ENCODE measurements around the gene SERPINA9.
"Not testable (repeated sequence)": the region's sequence is repeated elsewhere in the genome, so short reads cannot be mapped to it uniquely, and the experiment has no call there.

SERPINA9 gene, protein sequence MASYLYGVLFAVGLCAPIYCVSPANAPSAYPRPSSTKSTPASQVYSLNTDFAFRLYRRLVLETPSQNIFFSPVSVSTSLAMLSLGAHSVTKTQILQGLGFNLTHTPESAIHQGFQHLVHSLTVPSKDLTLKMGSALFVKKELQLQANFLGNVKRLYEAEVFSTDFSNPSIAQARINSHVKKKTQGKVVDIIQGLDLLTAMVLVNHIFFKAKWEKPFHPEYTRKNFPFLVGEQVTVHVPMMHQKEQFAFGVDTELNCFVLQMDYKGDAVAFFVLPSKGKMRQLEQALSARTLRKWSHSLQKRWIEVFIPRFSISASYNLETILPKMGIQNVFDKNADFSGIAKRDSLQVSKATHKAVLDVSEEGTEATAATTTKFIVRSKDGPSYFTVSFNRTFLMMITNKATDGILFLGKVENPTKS

DNA sequence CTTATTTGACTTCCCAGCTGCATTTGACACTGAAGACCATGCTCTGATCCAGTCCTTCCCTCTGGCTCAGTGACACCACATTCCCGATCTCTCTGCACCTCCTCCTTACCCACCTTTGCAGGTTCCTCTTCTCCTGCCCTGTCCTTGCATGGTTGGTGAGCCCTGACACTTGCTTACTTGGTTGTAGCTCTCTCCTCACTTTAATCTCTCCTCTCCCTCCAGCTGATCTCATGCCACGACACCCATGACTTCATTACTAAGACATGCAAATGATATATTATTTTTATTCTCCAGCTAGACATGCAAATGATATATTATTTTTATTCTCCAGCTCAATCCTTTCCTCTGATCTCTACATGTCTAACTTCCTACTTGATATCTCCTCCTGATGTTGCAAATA lies at the start of gene SERPINA9:
Gene SERPINA9 (minus strand): TSS at position 175 of the 400 bp plus-strand sequence. CDS start 6,357 bp downstream, outside the sequence.
- DNase-seq: no peak

DNA sequence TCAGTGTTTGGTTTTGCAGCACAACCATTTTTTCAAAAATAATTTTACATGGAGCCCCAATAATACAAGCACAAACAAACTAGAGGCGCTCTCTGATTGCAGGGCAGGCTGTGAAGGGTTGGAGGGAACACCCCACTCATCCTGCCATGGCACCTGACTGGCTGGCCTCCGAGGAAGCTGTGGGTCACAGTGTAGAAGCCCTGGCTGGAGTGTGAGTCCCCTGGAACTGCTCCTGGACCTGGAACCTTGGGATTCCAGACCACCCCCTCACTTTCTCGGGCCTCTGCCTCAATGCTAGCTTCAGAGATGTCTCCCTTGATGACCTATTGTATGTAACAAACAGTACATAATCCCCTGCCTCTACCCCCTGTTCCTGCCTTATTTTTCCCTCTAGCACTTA lies 48.1 kb upstream of the SERPINA9 start:
- no peak for DNase-seq

DNA sequence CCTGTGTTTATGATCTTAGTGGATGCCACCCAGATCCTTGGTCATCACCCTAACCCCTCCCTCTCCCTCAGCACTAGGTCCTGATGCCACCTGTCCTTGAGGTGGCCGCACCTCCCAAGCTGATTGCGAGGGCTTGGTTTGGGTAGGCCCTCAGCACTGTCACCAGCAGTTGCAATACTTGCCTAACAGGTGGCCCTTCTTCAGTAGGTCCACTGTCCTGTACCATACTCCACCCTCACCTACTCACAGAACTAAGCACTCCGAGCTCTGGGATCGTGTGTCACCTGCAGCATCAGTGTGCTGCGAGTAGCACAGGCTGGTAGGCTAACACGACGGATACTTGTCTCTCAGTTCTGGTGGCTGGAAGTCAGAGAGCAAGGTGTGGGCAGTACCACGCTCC lies 47.3 kb upstream of the SERPINA9 start:
- DNase-seq: no peak

DNA sequence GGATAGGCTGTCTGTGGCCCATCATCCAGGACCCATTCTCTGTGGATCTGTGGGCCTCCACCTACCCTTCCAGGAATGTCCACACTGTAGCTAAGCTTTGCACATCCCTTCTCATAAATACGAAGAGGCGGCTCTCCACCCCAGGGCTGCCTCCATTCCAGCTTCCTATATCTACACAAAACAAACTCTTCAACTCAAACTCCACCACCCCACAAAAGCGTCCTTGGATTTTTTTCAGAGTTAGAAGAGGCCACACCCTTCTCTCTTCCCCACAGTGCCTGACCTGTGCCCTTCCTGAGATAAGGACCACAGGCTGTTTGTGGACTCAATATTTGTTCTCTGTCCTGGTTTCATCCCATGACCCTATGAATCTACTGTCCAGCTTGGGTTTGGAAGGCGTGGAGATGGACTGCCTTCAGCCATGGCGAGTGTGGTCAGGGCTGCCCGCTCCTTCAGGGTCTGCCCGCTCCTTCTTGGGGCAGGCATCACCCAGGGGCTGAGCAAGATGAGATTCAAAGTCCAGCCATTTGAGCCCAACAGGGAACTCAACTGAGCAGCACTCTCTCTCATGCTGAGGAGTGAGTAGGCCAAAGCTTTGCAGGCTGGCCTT lies 46.2 kb upstream of the SERPINA9 start:
- no peak for DNase-seq

DNA sequence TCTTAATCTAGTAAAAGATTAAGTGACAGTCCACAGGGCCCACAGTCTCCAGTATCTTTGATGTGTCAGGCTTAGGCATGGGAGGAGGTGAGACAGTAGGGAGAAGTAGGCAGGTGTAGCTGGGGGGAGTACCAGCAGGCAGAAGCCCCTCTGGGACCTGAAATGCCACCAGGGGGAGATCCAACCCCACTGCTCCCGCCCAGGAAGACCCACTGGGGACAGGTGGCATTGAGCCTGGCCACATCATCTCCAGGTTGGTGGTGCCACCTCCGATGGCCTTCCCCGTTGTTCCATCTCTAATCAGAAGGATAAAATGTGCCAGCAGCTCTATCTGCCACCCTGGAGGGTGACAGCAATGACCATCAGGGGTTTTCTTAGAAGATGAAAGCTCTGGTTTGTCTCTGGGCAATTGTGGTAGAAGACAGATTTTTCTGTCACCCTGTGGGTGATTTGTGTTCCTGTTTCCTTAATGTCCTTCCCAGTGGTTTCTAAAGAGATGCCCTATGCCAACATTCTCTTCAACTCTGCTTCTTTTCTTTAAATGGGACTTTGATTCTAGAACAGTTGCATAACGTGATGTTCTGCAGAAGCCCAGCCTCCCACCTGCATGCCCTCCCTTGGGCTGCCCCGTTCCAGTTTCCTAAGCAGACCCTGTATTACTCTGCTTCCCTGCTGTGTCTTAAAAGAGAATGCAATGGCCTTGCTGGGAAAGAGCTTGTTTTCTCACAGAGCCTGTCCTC lies 45.5 kb upstream of the SERPINA9 start:
- DNase-seq: no peak

DNA sequence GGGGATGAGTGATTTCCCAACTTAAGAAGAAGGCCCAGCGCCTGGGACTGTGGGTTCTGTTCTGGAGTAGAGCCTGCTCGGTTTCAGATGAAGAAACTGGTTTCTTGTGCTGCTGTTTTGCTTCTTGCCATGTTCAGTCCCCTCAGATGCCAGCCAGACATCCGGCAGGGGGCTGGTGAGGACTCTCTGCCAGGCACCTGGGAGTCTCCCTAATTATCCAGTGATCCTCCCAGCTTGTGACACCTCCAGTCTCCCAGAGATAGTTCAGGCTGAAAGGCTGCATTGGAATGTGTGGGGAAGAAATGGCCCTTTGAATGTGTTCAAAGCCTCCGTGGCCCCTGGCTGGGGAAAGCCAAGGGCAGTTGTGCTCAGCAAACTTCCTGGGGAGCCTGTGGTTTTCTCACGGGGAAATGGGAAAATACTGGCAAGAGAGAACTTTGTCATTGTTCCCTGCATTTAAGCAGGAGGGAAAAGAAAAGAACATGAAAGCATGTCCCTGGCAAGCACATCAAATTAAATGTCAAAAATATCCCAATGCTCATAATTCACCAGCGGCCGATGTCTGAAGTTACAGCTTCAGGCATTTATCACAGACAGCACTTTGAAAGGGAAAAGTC lies 41.8 kb upstream of the SERPINA9 start:
- DNase-seq: no peak

DNA sequence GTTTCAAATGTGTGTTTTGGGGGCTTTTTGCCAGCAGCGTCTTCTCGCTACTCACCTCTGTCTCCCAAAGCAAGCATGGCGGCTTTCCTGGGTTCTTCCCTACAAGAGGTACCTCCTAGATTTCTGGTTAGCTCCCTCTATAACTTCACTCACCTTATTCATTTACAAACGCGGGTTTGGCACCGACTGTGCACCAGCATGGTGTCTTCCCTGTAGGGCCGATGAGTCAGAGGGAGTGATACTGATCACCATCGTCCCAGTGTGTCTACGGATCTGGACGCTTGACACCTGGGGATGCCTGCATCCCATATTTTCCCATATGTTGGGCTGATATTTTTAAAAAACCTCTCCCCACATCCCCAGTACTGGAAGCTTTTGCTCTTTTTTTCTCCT lies 41.2 kb upstream of the SERPINA9 start:
- DNase-seq: no peak

DNA sequence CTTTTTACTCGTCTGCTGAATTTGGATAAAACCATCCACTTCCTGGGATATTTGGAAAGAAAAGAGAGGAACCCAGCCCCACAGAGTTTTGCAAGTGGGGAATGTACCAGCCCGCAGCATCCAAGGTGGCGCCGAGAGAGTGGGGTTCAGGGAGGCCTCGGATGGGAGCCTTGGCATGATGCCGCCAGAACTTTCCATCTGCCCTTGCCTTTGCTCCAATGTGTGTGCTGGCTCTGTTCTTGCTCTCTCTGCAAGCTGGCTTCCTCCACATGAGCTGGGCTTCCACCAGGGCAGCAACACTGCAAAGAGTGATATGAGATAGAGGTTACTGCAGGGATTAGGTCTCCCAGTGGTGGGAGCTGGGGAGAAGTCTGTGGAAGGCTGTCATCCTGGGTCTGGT lies 39.9 kb upstream of the SERPINA9 start:
- no peak for DNase-seq

DNA sequence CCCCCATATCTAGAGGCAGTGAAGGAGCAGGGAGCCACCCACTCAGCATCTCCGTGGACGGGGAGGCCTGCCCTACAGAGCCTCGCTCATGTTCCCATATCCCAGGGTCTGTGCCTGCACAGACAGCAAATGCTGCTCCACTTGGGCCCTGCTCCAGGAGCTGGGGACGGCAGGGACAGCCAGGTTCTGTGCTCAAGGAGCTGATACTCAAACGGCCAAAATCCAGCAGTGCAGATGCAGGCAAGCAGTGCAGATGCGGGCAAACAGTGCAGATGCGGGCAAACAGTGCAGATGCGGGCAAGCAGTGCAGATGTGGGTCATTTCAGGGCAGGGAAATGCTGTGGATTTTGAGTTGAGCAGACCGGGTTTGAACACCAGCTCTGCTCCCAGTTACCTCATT lies 39.4 kb upstream of the SERPINA9 start:
- DNase-seq: no peak

DNA sequence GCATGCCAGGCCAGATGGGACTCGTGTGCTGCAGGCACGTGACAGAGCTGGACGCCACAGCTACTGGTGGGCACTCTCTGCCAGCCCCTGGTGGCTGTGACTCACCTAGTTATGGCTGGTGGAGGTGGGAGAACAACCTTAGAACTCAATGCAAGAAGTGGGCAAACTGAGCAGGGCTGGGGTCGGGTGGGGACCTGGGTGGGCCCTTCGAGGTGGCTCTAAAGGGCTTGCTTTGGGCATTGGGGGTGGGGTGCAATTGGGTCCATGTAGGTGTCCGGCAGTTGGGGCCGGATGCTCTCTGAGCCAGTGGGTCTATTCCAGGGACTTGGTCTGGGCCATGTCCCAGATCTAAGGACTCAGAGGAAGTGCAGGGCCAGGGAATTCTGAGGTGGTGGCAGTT lies 38.4 kb upstream of the SERPINA9 start:
- DNase-seq: no peak

DNA sequence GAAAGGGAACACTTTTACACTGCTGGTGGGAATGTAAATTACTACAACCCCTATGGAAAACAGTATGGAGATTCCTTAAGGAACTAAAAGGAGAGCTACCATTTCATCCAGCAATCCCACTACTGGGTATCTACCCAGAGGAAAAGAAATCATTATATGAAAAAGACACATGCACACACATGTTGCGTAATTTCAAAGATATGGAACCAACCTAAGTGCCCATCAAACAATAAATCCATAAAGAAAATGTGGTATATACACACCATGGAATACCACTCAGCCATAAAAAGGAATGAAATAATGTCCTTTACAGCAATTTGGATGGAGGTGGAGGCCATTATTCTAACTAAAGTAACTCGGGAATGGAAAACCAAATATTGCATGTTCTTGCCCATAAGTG lies 34.5 kb upstream of the SERPINA9 start:
- DNase-seq: not testable (repeated sequence)

DNA sequence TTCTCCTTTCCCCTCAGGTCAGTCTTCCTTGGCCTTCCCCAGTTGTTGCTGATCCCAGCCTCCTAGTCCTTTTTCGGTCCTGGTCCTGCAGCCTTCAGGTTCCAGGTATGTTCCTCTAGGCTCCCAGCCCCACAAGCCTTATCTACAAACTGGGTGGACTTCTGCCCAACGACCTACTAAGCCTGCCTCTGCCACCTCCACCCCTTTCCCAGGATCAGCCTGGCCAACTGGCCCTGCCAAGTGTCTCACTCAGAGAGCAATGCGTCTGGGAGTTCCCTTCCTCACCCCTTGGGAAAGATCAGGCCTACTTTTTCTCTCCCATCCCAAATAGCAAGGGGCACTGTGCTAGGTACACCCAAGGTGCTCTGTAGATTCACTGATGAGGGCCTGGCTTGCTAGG lies 33.4 kb upstream of the SERPINA9 start, which contains the start of gene SERPINA12:
Gene SERPINA12 (minus strand): TSS at position 114 of the 400 bp plus-strand sequence. CDS start 11,072 bp downstream, outside the sequence.
- DNase-seq: no peak

DNA sequence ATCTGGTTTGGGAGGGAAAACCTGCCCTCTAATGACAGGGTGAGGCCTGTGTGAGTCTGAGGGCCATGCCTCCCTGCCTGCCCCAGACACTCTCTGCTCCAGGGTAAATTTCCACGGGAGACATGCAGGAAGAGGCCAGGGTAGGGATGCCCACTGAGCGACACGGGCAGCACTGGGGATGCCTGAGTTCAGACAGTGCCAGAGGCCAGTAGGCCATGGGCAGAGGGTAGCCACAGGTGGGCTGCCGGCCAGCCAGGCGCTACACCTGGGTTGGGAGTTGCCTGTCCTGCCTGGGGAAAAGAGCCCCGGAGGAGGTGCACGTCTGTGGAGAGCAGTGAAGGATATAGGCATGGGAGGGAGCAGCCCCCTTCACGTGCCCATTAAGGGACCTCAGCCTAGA lies 29.6 kb upstream of the SERPINA9 start:
- no peak for DNase-seq

DNA sequence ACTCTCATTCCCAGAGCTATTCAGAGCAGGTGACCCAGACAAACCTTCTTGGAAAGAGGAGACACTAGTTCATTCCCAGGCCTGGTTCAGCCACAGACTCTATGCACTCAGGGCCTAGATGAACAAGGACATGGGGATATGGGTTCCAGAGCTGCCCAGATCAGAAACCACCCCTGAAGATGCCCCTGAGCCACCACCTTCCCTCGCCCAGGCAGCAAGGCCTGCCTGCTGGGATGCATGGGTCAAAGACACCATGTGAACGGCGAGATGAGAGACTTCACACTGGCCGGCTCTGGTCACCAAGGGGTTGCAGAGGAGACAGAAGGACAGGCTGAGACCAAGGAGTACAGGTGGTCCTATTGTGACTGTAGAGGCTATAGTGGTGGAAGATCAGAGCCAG lies 29.2 kb upstream of the SERPINA9 start:
- DNase-seq: no peak

DNA sequence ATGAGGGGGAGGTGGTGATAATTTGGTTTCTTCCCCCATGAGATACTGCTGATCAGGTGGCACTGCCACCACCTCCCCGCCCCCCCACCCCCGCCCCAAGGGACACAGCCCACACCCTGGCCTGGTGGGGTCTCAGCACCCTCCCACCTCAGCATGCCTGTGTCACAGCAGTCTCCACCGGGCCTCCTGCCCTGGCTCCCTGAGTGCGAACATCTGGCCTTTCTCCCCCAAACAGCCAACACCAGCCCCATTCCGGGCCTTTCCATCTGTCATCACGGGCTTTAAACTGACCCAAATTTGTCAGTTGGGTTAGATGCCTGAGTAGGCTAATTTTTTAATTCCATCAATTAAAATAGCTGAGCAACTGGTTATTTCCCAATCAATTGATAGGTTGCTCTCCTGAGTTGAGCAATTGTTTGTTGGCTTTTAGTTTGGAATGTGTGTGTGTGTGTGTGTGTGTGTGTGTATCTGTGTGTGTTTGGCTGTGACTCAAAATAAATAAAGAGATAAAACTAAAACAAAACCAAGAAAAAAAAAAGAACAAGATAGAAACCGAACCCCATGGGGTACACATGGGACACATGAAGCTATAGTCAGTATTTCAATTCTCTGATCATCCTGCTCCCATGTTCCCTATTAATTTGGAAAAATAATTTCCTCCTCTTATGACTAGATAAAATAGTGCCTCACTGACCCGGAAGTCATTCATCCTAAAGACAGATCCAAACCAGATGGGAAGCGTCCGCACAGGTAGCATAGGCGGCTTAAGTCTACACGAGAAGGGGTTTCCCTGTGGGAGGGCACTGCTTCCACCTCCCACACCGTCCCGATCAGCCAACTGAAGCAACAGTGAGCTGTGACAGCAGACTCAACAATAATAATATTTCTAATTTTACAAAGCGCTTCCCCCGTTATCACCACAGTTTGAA lies 25.9 kb upstream of the SERPINA9 start:
- DNase-seq: no peak

DNA sequence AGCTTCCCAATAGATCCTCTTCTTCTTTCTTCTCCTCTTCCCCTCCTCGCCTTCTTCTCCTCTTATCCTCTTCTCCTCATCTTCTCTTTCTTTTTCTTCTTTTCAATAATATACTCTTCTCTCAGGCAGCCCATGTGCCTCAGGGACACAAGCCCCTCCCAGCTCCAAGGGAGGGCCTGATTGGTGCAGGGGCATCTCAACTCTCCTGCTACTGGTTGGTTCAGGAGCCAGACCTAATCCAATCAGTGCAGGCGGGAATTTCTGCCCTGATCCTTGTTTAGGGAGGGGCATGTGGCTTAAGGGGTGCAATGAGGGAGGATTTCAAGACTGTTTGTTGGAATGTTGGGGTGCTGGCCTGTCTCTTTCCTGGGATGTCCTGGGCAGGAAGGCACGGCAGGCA lies 24.3 kb upstream of the SERPINA9 start:
- DNase-seq: no peak

DNA sequence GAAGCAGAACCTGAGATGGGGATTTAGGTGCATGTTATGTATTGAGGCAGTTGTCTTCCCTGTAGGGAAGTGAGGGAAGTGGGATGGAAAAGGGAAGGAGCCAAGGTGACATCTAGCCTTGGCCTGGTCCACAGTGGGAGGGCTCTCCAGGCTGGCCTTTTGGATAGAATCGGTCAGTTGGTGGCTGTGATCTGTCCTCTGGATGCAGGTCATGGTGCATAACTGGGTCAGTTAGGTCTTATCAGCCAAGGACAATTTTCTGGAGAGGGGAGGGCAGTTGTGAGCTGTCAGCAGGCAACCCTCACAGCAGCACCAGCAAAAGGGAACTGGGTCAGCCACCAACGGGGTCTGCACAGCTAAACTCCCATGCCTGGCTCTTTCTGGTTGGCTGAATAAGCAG lies 23.7 kb upstream of the SERPINA9 start:
- no peak for DNase-seq

DNA sequence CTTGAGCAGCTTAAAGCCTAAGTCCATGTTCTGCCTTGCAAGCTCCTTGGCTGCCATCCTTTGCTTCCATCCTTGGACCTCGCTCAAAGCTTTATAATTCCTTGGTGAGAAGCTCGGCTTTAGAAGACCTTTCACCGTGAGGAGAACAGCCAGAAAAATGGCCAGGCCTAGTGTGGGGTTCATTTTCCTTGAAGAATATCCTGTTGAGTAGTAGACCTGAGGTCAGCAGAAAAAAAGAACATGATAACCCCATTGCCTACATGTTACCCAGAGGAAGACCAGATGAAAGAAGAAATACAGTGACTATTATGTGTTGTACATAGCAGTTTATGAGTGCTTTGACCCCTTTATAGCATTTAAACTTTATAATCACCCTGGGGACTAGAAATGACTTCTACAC lies 22.2 kb upstream of the SERPINA9 start:
- DNase-seq: no peak

DNA sequence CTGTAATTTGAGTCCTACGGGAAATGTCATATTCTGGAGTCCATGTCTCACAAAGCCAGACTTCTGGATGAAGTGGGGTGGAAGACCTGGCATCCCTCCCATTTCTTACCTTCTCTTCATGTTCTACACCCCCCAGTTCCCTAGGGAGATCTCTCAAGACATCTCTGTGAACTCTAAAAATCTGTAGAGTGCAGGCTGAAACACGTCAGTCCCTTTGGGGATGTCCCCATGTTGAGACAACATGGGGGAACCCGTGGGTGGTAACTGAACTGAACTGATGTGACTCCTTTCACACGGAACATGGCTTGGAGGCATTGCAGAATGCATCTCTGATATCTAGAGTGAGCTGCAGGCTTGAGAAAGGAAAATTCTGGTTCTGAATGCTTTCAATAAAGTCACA lies 18.1 kb upstream of the SERPINA9 start:
- DNase-seq: no peak

DNA sequence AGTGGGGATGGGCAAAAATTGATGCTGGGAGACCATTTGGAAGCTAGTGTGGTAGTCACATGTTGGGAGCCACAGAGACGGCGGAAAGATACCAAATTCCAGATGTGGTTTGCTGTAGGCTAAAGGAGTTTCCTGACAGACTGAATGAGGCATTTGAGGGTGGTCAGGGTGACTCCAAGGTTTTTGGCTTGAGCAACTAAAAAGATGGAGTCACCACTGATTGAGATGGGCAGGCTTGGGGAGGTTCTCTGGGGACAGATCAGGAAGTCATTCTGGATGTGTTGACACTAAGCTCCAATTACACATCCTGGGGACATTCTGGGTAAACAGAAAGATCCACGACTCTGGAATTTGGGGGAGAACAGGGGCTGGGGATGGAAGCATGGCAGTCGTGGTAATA lies 15.5 kb upstream of the SERPINA9 start:
- DNase-seq: no peak

DNA sequence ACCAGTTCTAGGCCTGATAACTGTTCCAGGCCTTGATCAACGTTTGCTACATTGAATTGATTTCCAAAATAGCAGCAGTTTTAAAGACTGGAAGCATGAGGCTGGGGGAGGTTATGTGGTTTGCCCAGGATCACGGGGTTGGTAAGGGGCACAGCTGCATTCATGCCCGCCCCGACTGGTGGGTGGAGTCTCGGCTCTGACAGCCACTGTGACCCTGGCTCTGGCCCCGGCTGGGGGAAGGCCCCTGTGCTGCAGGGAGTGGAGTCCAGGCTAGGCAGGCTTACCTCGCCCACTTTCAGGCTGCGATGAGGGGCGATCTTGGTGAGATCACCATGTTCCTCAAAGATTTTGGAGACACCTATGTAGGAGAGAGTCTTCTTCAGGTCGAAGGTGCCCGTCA lies 13.3 kb upstream of the SERPINA9 start:
- DNase-seq: no peak

DNA sequence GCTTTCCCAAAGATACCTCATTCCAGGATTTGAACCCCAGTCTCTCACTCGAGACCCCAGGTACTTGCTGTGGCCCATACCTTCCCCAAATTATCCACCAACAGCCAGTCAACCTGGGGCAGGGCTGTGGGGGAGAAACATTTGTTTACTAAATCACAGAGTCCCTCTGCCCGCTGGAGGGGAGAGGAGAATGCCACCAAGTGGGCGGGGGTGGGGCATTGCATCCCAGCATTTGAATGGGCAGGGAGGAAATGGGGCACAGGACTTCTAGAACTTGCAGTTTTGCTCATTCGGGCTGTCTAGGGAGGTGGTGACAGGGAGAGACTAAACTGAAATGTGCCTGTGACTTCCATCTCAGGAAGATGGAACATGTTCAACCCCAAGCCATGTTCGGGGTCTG lies 10.9 kb upstream of the SERPINA9 start:
- DNase-seq: no peak
